ENCODE results near the gene MINAR1.

- TF ChIP-seq CTCF (IDR thresholded peaks at IDR 0.05; ENCODE audit: low read length) (no peak), EZH2 (IDR thresholded peaks at IDR 0.05; ENCODE audit: borderline replicate concordance, low read length) (no peak)
Observed at GRCh38 chr15:79479616-79480015, 47.5 kb downstream of the MINAR1 start.

Data from OCI-LY1 (cell line).